ENCODE measurements around the gene GALNT18. TPM values are rescaled to one million over a fixed set of nuclear protein-coding genes. Genes with fewer than 3 reads are reported as not detected.

GALNT18 gene
- polyA plus RNA-seq, 1 donor from 2014 or later = 7.6 TPM

DNA sequence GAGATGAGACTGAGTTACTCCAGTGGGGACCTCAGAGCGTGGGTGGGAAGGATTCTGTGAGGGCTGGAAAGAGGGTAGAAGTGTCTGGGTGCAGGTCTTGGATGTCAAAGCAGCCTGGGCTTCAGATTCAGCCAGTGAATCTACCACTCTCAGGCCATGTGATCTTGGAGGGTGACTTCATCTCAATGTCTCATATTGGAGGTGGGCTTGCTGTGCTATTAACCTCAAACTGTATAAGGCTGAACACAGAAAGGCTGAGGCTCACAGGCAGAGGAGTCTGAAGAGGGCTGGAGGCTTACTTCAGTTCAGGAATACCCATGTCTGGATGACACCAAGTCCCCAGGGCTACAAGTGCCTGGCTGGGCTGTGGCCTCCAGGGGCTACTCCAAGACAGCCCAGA is 332.1 kb downstream of the GALNT18 start:
- Histone ChIP-seq H3K9ac (ENCODE audit: low read length) (no peak overlapping the region), H4K20me1 (ENCODE audit: insufficient read depth) (no peaks in the 10 kb centered on the region), H3K4me3 (ENCODE audit: low read length) (no peak overlapping the region), H3K27ac (ENCODE audit: low read length) (no peak overlapping the region), H3F3A (ENCODE audit: insufficient read depth, low read length, poor library complexity, severe bottlenecking) (no peaks in the 10 kb centered on the region), H3K27me3 (ENCODE audit: insufficient read depth, low read depth, low read length) (no peaks in the 10 kb centered on the region), H3K9me2 (ENCODE audit: insufficient read depth, low read length) (no peaks in the 10 kb centered on the region), H3K4me2 (ENCODE audit: low read length) (no peak overlapping the region), H3K9me3 (ENCODE audit: low read length) (no peaks in the 10 kb centered on the region), H3K79me2 (replicated peaks; ENCODE audit: insufficient read depth, low read length) (no peaks in the 10 kb centered on the region), H3K36me3 (ENCODE audit: insufficient read depth, low read length) (no peaks in the 10 kb centered on the region), H2AFZ (ENCODE audit: low read depth, low read length) (no peak overlapping the region)
- TF ChIP-seq EP300 (conservative IDR thresholded peaks at IDR 0.05; ENCODE audit: poor library complexity, severe bottlenecking) (no peak), TAF1 (IDR thresholded peaks at IDR 0.05; ENCODE audit: low read depth) (no peak), EZH2 (IDR thresholded peaks at IDR 0.05; ENCODE audit: borderline replicate concordance, insufficient read depth, low read length, poor library complexity, severe bottlenecking) (no peak), CTCF (IDR thresholded peaks at IDR 0.05; ENCODE audit: poor library complexity, severe bottlenecking) (no peak), SMC3 (conservative IDR thresholded peaks at IDR 0.05; ENCODE audit: poor library complexity) (no peak), RAD21 (conservative IDR thresholded peaks at IDR 0.05) (no peak), MXI1 (conservative IDR thresholded peaks at IDR 0.05; ENCODE audit: poor library complexity, severe bottlenecking) (no peak), POLR2AphosphoS5 (IDR thresholded peaks at IDR 0.05) (no peak), REST (IDR thresholded peaks at IDR 0.05; ENCODE audit: borderline replicate concordance) (no peak)

GRCh38 chr11:11288972-11289616 is 332.7 kb downstream of the GALNT18 start:
- H3K36me3 ChIP-seq (ENCODE audit: insufficient read depth, low read length) = no peaks in the 10 kb centered on the region
- H4K20me1 ChIP-seq (ENCODE audit: insufficient read depth) = no peaks in the 10 kb centered on the region
- H2AFZ ChIP-seq (ENCODE audit: low read depth, low read length) = no peak overlapping the region
- no peak overlapping the region for H3K9ac ChIP-seq (ENCODE audit: low read length)
- no peaks in the 10 kb centered on the region for H3K79me2 ChIP-seq (replicated peaks; ENCODE audit: insufficient read depth, low read length)
- no peak overlapping the region for H3K27ac ChIP-seq (ENCODE audit: low read length)
- no peaks in the 10 kb centered on the region for H3F3A ChIP-seq (ENCODE audit: insufficient read depth, low read length, poor library complexity, severe bottlenecking)
- H3K27me3 ChIP-seq (ENCODE audit: insufficient read depth, low read depth, low read length) = no peaks in the 10 kb centered on the region
- H3K4me2 ChIP-seq (ENCODE audit: low read length) = no peak overlapping the region
- H3K4me3 ChIP-seq (ENCODE audit: low read length) = no peak overlapping the region
- TF ChIP-seq TAF1 (IDR thresholded peaks at IDR 0.05; ENCODE audit: low read depth) (no peak), CTCF (IDR thresholded peaks at IDR 0.05; ENCODE audit: poor library complexity, severe bottlenecking) (no peak), SMC3 (conservative IDR thresholded peaks at IDR 0.05; ENCODE audit: poor library complexity) (no peak)
- no peaks in the 10 kb centered on the region for H3K9me3 ChIP-seq (ENCODE audit: low read length)
- H3K9me2 ChIP-seq (ENCODE audit: insufficient read depth, low read length) = no peaks in the 10 kb centered on the region

Measured in neural cell (in vitro differentiated cells).